ENCODE measurements around the gene DARS1.

Gene DARS1

DNA sequence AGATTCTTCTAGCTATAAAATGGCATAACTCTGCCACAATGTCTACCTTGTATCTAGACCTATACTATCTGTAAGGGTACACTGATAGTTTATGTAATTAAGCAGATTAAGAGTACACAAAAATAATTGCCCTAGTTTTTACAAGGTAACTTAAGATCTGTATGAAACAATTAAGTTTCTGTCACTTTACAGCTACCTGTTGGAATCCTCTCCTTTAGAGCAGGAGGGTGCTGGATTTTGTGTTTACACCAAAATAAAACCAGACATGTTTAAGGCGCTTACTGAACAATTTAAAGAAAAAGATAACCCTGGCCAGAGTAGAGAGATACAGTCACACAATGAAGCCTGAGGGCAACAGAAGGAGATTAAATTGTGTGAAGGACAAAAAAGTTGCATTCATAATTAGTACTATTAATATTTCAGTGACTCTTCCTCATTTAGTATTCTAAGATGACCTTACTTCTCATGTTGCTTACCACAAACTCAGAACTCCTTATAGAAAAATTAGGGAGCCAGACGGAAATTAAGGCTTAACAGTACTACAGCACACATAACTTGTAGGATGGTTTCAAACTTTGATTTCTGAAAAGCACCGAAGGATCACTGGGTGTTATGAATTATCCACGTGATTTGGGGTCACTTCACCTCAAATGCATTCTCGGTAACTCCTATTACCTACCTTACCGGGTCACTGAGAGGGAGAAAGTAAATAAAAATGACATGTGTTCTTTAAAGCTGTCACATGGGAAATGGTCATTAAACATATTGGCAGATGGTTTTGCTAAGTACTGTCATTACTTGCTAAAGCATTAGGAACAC, 1.0 kb downstream of the DARS1 start:
- no peak overlapping the region for H2BK5ac ChIP-seq (ENCODE audit: low read length)
- H3K9ac ChIP-seq (ENCODE audit: low read length), result peak overlapping the region; percentile 96
- H3K18ac ChIP-seq (ENCODE audit: low read length), result no peak overlapping the region
- H3K4me2 ChIP-seq (ENCODE audit: low read length), result peak overlapping the region; percentile 78
- no peak overlapping the region for H2BK120ac ChIP-seq (ENCODE audit: low read depth, low read length)
- no peak overlapping the region for H3K27ac ChIP-seq (ENCODE audit: low read depth, low read length)
- no peak overlapping the region for H4K8ac ChIP-seq (ENCODE audit: low read depth, low read length)
- peak overlapping the region; percentile 95 for H3K56ac ChIP-seq (ENCODE audit: low read length)
- H3K4me3 ChIP-seq (ENCODE audit: low read length), result peak overlapping the region; percentile 92
- DNase-seq, result no peak
- no peak overlapping the region for H3K4ac ChIP-seq (ENCODE audit: low read depth, low read length)
- peaks cover 1% of the 10 kb centered on the region for H3K4me1 ChIP-seq (ENCODE audit: control insufficient read depth, low read depth, low read length)
- H3K27me3 ChIP-seq (ENCODE audit: insufficient read depth, low read length, poor library complexity), result no peaks in the 10 kb centered on the region
- H2AK5ac ChIP-seq (ENCODE audit: low read length), result no peak overlapping the region
- peaks cover 4% of the 10 kb centered on the region for H3K36me3 ChIP-seq (ENCODE audit: control insufficient read depth, insufficient read depth, low read length)
- H3K79me1 ChIP-seq (ENCODE audit: low read length), result peaks cover 9% of the 10 kb centered on the region
- H2BK15ac ChIP-seq (replicated peaks; ENCODE audit: low read depth), result no peak overlapping the region
- no peak overlapping the region for H3K23ac ChIP-seq (ENCODE audit: low read length)
- H4K5ac ChIP-seq (ENCODE audit: low read length), result no peak overlapping the region
- H3K79me2 ChIP-seq (ENCODE audit: control insufficient read depth, insufficient read depth, low read length), result peaks cover 9% of the 10 kb centered on the region
- no CpG with 5 or more reads among the region's 6 CpGs for WGBS (ENCODE audit: extremely low coverage, insufficient coverage, low lambda C conversion rate)

DNA sequence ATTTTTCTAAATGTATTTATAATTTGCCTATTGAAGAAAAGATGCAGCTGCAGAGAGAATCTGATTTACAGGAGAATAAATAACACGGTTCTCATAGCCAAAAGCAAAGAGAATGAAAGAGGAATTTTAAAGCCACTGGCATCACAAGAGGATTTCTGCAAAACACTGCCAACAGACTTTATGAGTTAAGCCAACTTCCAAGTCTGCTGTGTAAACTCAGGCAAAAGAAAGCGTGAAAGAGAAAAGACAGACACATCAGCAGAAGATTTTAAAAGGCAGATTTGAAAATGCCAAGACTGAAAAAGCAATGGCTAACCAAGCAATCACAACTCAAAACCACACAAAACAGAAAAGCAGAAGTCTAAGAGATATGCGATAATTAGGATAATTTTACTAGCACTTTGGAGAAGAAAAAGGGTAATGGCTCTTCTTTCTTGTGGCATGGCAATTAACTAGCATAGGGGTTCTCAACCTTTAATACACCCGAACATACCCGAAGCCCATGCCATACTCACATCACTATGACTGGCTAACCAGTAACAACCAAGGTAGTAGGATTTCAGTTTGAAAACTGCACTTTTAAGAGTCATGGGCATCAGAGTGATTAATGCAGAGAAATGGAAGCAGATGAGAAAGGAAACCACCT, 4.9 kb downstream of the DARS1 start:
- no peak overlapping the region for H2BK5ac ChIP-seq (ENCODE audit: low read length)
- whole genome bisulfite sequencing (ENCODE audit: extremely low coverage, insufficient coverage, low lambda C conversion rate), result no CpG with 5 or more reads among the region's 5 CpGs
- no peaks in the 10 kb centered on the region for H3K27me3 ChIP-seq (ENCODE audit: insufficient read depth, low read length, poor library complexity)
- H3K27ac ChIP-seq (ENCODE audit: low read depth, low read length), result no peak overlapping the region
- no peak overlapping the region for H2AK5ac ChIP-seq (ENCODE audit: low read length)
- no peak overlapping the region for H3K4ac ChIP-seq (ENCODE audit: low read depth, low read length)
- H3K4me2 ChIP-seq (ENCODE audit: low read length), result no peak overlapping the region
- no peak overlapping the region for H4K5ac ChIP-seq (ENCODE audit: low read length)
- no peak overlapping the region for H3K56ac ChIP-seq (ENCODE audit: low read length)
- H3K18ac ChIP-seq (ENCODE audit: low read length), result no peak overlapping the region
- H4K8ac ChIP-seq (ENCODE audit: low read depth, low read length), result peak overlapping the region; percentile 66
- no peak overlapping the region for H2BK120ac ChIP-seq (ENCODE audit: low read depth, low read length)
- no peak overlapping the region for H3K9ac ChIP-seq (ENCODE audit: low read length)
- H3K4me3 ChIP-seq (ENCODE audit: low read length), result no peak overlapping the region
- DNase-seq, result no peak
- no peak overlapping the region for H2BK15ac ChIP-seq (replicated peaks; ENCODE audit: low read depth)
- peaks cover 4% of the 10 kb centered on the region for H3K36me3 ChIP-seq (ENCODE audit: control insufficient read depth, insufficient read depth, low read length)
- H3K23ac ChIP-seq (ENCODE audit: low read length), result no peak overlapping the region
- peaks cover 9% of the 10 kb centered on the region for H3K79me2 ChIP-seq (ENCODE audit: control insufficient read depth, insufficient read depth, low read length)
- peaks cover 9% of the 10 kb centered on the region for H3K79me1 ChIP-seq (ENCODE audit: low read length)
- no peaks in the 10 kb centered on the region for H3K4me1 ChIP-seq (ENCODE audit: control insufficient read depth, low read depth, low read length)

- H2BK15ac ChIP-seq (replicated peaks; ENCODE audit: low read depth), result no peak overlapping the region
- H3K4me1 ChIP-seq (ENCODE audit: control insufficient read depth, low read depth, low read length), result no peaks in the 10 kb centered on the region
- DNase-seq, result no peak
- H3K23ac ChIP-seq (ENCODE audit: low read length), result no peak overlapping the region
- H3K4me2 ChIP-seq (ENCODE audit: low read length), result no peak overlapping the region
- H3K27me3 ChIP-seq (ENCODE audit: insufficient read depth, low read length, poor library complexity), result no peaks in the 10 kb centered on the region
- no CpG with 5 or more reads among the region's 2 CpGs for WGBS (ENCODE audit: extremely low coverage, insufficient coverage, low lambda C conversion rate)
- H3K18ac ChIP-seq (ENCODE audit: low read length), result no peak overlapping the region
- H3K4ac ChIP-seq (ENCODE audit: low read depth, low read length), result no peak overlapping the region
- peaks cover 2% of the 10 kb centered on the region for H3K36me3 ChIP-seq (ENCODE audit: control insufficient read depth, insufficient read depth, low read length)
- no peak overlapping the region for H2AK5ac ChIP-seq (ENCODE audit: low read length)
- H2BK120ac ChIP-seq (ENCODE audit: low read depth, low read length), result no peak overlapping the region
- peaks cover 5% of the 10 kb centered on the region for H3K79me1 ChIP-seq (ENCODE audit: low read length)
- H3K56ac ChIP-seq (ENCODE audit: low read length), result no peak overlapping the region
- H3K79me2 ChIP-seq (ENCODE audit: control insufficient read depth, insufficient read depth, low read length), result no peaks in the 10 kb centered on the region
- no peak overlapping the region for H4K5ac ChIP-seq (ENCODE audit: low read length)
- no peak overlapping the region for H3K9ac ChIP-seq (ENCODE audit: low read length)
- no peak overlapping the region for H3K4me3 ChIP-seq (ENCODE audit: low read length)
- H3K27ac ChIP-seq (ENCODE audit: low read depth, low read length), result no peak overlapping the region
- H2BK5ac ChIP-seq (ENCODE audit: low read length), result no peak overlapping the region
- no peak overlapping the region for H4K8ac ChIP-seq (ENCODE audit: low read depth, low read length)
Observed at GRCh38 chr2:135975702-135976101, 9.7 kb downstream of the DARS1 start.

GRCh38 chr2:135974036-135974435, 11.4 kb downstream of the DARS1 start:
- Histone ChIP-seq H2AK5ac (ENCODE audit: low read length) (no peak overlapping the region), H3K4ac (ENCODE audit: low read depth, low read length) (no peak overlapping the region)
- no peak for DNase-seq

GRCh38 chr2:135969655-135970387, 15.6 kb downstream of the DARS1 start:
- Histone ChIP-seq H2BK5ac (ENCODE audit: low read length) (no peak overlapping the region), H3K79me1 (ENCODE audit: low read length) (peaks cover 2% of the 10 kb centered on the region), H3K23ac (ENCODE audit: low read length) (no peak overlapping the region), H3K79me2 (ENCODE audit: control insufficient read depth, insufficient read depth, low read length) (peaks cover 1% of the 10 kb centered on the region), H3K18ac (ENCODE audit: low read length) (no peak overlapping the region), H3K27ac (ENCODE audit: low read depth, low read length) (no peak overlapping the region), H3K4ac (ENCODE audit: low read depth, low read length) (no peak overlapping the region), H3K4me1 (ENCODE audit: control insufficient read depth, low read depth, low read length) (no peaks in the 10 kb centered on the region), H3K56ac (ENCODE audit: low read length) (no peak overlapping the region), H4K8ac (ENCODE audit: low read depth, low read length) (no peak overlapping the region), H4K5ac (ENCODE audit: low read length) (no peak overlapping the region), H2AK5ac (ENCODE audit: low read length) (no peak overlapping the region), H3K9ac (ENCODE audit: low read length) (no peak overlapping the region), H3K27me3 (ENCODE audit: insufficient read depth, low read length, poor library complexity) (no peaks in the 10 kb centered on the region), H3K36me3 (ENCODE audit: control insufficient read depth, insufficient read depth, low read length) (no peaks in the 10 kb centered on the region), H2BK15ac (replicated peaks; ENCODE audit: low read depth) (no peak overlapping the region), H3K4me2 (ENCODE audit: low read length) (no peak overlapping the region), H3K4me3 (ENCODE audit: low read length) (no peak overlapping the region), H2BK120ac (ENCODE audit: low read depth, low read length) (no peak overlapping the region)
- DNase-seq, result no peak
- no CpG with 5 or more reads among the region's 4 CpGs for WGBS (ENCODE audit: extremely low coverage, insufficient coverage, low lambda C conversion rate)

More at GRCh38 chr2:135974036-135974435, 11.4 kb downstream of the DARS1 start:
- Histone ChIP-seq H2BK15ac (replicated peaks; ENCODE audit: low read depth) (no peak overlapping the region), H3K9ac (ENCODE audit: low read length) (no peak overlapping the region), H4K8ac (ENCODE audit: low read depth, low read length) (no peak overlapping the region), H3K27ac (ENCODE audit: low read depth, low read length) (no peak overlapping the region), H3K4me3 (ENCODE audit: low read length) (no peak overlapping the region), H3K18ac (ENCODE audit: low read length) (no peak overlapping the region), H3K4me1 (ENCODE audit: control insufficient read depth, low read depth, low read length) (no peaks in the 10 kb centered on the region), H2BK5ac (ENCODE audit: low read length) (no peak overlapping the region), H3K27me3 (ENCODE audit: insufficient read depth, low read length, poor library complexity) (no peaks in the 10 kb centered on the region), H4K5ac (ENCODE audit: low read length) (no peak overlapping the region), H3K4me2 (ENCODE audit: low read length) (no peak overlapping the region), H3K56ac (ENCODE audit: low read length) (no peak overlapping the region), H2BK120ac (ENCODE audit: low read depth, low read length) (no peak overlapping the region), H3K36me3 (ENCODE audit: control insufficient read depth, insufficient read depth, low read length) (no peaks in the 10 kb centered on the region), H3K79me1 (ENCODE audit: low read length) (peaks cover 2% of the 10 kb centered on the region), H3K23ac (ENCODE audit: low read length) (no peak overlapping the region), H3K79me2 (ENCODE audit: control insufficient read depth, insufficient read depth, low read length) (peaks cover 1% of the 10 kb centered on the region)
- no CpG with 5 or more reads among the region's 5 CpGs for WGBS (ENCODE audit: extremely low coverage, insufficient coverage, low lambda C conversion rate)
